DND-41 (cell line): ENCODE results near the gene DRC3.

Experiments used
- ATAC-seq: fragments of 200-7000 bp; cut with Tn5 transposase; 3 replicates; pipeline ENCODE4 v1.9.1; 2021; ENCODE audit warnings: low read depth; ENCODE audit not compliant: insufficient read depth
- DNase-seq: peaks from one replicate; pipeline ENCODE4 v3.0.0-alpha.2; 2020
- H2AFZ ChIP-seq: 2 replicates; pipeline ENCODE4 v1.6.0; 2012; ENCODE audit warnings: low read depth, low read length
- H3K27ac ChIP-seq: 2 replicates; pipeline ENCODE4 v1.5.1; 2012; ENCODE audit warnings: low read length, inconsistent platforms
- H3K27me3 ChIP-seq: fragments of 200-600 bp; sonication (generic); 2 replicates; pipeline ENCODE4 v1.6.0; 2012; ENCODE audit warnings: low read length, mild to moderate bottlenecking, inconsistent platforms; ENCODE audit not compliant: insufficient read depth, poor library complexity
- H3K36me3 ChIP-seq: 2 replicates; pipeline ENCODE4 v1.5.1; 2012; ENCODE audit warnings: low read length, inconsistent platforms; ENCODE audit not compliant: insufficient read depth
- H3K4me1 ChIP-seq: 2 replicates; pipeline ENCODE4 v1.5.1; 2012; ENCODE audit warnings: mild to moderate bottlenecking, low read length; ENCODE audit not compliant: insufficient read depth
- H3K4me2 ChIP-seq: 2 replicates; pipeline ENCODE4 v1.6.0; 2012; ENCODE audit warnings: mild to moderate bottlenecking, moderate library complexity, low read length, inconsistent platforms; ENCODE audit not compliant: insufficient read depth
- H3K4me3 ChIP-seq, 2 experiments: fragments of 200-600 bp in 1 of 2; shearing (Covaris generic) in 1 of 2; 2 replicates each; pipeline ENCODE4 v1.5.1; 2012 to 2016; ENCODE audit warnings: inconsistent platforms in 2 of 2, low read length in 2 of 2, mild to moderate bottlenecking in 2 of 2, low read depth in 1 of 2, moderate library complexity in 1 of 2
- H3K79me2 ChIP-seq: 2 replicates; pipeline ENCODE4 v1.6.0; 2012; ENCODE audit warnings: low read length, inconsistent platforms; ENCODE audit not compliant: insufficient read depth
- H3K9ac ChIP-seq: 2 replicates; pipeline ENCODE4 v1.6.0; 2012; ENCODE audit warnings: low read depth, mild to moderate bottlenecking, inconsistent platforms, low read length, moderate library complexity
- H3K9me3 ChIP-seq: 2 replicates; pipeline ENCODE4 v1.5.1; 2012; ENCODE audit warnings: low read length, moderate library complexity, mild to moderate bottlenecking, inconsistent platforms; ENCODE audit not compliant: insufficient read depth, severe bottlenecking
- H4K20me1 ChIP-seq: 2 replicates; pipeline ENCODE4 v1.6.0; 2012; ENCODE audit warnings: low read length; ENCODE audit not compliant: insufficient read depth
- EZH2 ChIP-seq: IDR thresholded peaks from 3 replicates; pipeline ENCODE4 v1.6.1; 2012; ENCODE audit warnings: borderline replicate concordance, low read depth, mild to moderate bottlenecking, moderate library complexity, low read length, inconsistent platforms; ENCODE audit not compliant: severe bottlenecking
- TF ChIP-seq, protein P1 (sequence below): IDR thresholded peaks from 2 replicates; pipeline ENCODE4 v1.5.1; 2012; ENCODE audit warnings: borderline replicate concordance, low read length, moderate library complexity, mild to moderate bottlenecking; ENCODE audit not compliant: poor library complexity, severe bottlenecking; ENCODE audit errors: extremely low read depth

The DRC3 gene

DNA sequence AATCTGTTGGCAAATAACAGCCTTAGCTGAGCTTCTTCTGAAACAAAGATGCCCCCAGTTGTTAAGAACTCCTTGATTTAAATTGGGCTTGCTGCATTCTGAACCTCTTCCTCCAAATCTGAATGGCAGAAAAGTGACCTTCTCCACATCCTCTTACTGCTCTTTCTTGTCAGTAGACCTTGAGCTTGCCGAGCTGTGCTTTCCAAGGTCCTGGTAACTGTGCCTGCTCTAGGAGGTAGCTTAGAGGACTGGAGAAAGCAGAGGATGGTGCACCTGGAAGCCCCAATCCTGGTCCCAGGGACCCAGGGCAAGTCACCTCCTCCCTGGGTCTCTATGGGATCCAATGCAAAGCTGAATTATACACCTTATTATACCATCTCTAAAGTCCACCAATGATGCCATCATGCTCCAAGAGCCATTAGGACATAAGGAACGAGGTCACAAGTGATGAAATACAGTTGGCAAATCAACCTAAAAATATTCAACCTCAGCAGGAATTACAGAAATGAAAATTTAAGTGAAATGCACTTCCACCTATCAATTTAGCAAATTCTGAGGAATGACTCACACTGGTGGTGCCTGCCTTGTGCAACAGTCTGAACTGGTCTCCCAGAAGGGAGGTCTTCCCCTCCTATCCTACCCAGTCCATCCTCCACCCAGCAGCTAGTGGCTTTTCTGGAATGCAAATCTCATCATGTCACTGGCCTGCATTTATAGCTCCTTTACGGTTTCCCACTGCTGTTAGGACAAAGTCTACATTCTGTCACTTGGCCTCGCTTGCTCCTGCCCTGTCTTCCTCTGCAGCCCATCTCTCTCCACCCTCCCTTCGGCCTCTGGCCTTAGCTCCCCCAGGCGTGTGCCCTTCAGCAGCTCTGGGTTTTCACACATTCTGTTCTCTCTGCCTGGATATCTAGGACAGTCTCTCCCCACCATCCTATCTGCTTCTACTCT lies 37.1 kb upstream of the DRC3 start:
- Histone ChIP-seq H3K27ac (no peak overlapping the region), H3K4me1 (no peaks in the 10 kb centered on the region)

DNA sequence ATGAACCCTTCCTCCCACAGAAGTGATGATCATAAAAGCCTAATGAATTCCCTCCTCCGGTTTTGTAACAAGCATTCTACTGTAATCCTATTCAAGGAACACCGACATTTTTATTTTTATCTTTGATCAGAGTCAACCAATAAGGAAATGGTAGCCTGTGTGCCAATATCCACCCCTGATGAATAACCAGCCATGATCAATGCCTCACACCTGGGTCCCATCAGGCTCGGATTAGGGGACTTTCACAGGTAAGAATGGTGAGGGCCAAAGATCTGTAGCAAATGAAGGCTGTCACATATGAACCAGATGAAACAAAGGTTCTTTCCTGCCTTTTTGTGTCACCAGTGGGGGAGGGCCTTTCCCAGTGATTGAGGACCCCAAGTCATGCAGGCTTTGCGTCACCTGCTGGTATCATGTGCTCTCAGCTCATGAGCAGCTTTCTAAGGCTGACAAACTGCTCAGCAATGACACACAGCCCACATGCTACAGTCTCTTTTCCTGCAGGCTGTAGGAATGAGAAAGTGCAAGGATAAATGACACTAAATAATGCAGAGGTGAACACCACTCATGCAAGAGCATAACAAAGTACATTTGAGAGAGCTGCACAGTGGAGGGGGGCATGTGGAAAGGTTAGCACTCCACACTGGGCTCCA lies 35.3 kb upstream of the DRC3 start:
- Histone ChIP-seq H3K4me3 (no peak overlapping the region), H3K4me1 (no peaks in the 10 kb centered on the region), H3K27me3 (no peaks in the 10 kb centered on the region), H3K36me3 (no peaks in the 10 kb centered on the region), H3K27ac (no peak overlapping the region), H4K20me1 (peaks cover 4% of the 10 kb centered on the region; the same call in 1 of the 2 replicates), H3K9me3 (no peaks in the 10 kb centered on the region), H3K4me2 (no peak overlapping the region), H3K79me2 (no peaks in the 10 kb centered on the region), H2AFZ (no peak overlapping the region), H3K9ac (no peak overlapping the region)
- DNase-seq (no peak), ATAC-seq (no peak)
- no peak for TF ChIP-seq EZH2
- TF ChIP-seq, protein P1, sequence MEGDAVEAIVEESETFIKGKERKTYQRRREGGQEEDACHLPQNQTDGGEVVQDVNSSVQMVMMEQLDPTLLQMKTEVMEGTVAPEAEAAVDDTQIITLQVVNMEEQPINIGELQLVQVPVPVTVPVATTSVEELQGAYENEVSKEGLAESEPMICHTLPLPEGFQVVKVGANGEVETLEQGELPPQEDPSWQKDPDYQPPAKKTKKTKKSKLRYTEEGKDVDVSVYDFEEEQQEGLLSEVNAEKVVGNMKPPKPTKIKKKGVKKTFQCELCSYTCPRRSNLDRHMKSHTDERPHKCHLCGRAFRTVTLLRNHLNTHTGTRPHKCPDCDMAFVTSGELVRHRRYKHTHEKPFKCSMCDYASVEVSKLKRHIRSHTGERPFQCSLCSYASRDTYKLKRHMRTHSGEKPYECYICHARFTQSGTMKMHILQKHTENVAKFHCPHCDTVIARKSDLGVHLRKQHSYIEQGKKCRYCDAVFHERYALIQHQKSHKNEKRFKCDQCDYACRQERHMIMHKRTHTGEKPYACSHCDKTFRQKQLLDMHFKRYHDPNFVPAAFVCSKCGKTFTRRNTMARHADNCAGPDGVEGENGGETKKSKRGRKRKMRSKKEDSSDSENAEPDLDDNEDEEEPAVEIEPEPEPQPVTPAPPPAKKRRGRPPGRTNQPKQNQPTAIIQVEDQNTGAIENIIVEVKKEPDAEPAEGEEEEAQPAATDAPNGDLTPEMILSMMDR = no peak

More for the DNA sequence above, 37.1 kb upstream of the DRC3 start:
- TF ChIP-seq, protein P1 = no peak
- no peak for TF ChIP-seq EZH2
- no peak overlapping the region for H2AFZ ChIP-seq
- DNase-seq (no peak), ATAC-seq (no peak)
- no peaks in the 10 kb centered on the region for H3K36me3 ChIP-seq
- no peak overlapping the region for H3K4me3 ChIP-seq
- H3K9me3 ChIP-seq = no peaks in the 10 kb centered on the region
- peaks cover 10% of the 10 kb centered on the region; the same call in 1 of the 2 replicates for H4K20me1 ChIP-seq
- H3K79me2 ChIP-seq = no peaks in the 10 kb centered on the region
- no peak overlapping the region for H3K9ac ChIP-seq
- no peaks in the 10 kb centered on the region for H3K27me3 ChIP-seq
- no peak overlapping the region for H3K4me2 ChIP-seq

DNA sequence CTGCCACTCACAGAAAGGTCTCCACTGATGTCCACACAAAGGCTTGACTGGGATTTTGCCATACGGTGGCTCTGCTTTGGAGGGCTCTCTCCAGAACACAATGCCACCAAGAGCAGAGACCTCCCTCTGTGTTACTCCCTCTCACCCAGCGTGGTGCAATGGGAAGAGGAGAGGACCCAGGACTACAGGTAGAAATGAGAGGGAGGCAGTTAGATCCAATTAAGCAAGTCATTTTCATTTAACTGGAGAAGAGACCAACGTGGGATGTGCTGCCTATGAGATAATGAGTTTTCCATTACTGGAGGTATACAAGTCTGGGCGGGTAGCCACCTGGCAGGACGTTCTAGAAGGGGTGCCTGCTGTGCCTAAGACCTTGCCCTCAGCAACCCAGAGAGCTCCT lies 34.7 kb upstream of the DRC3 start:
- no peak for ATAC-seq
- Histone ChIP-seq H3K4me1 (no peaks in the 10 kb centered on the region), H4K20me1 (peaks cover 4% of the 10 kb centered on the region; the same call in 1 of the 2 replicates), H3K4me2 (no peak overlapping the region), H2AFZ (no peak overlapping the region), H3K9me3 (no peaks in the 10 kb centered on the region), H3K27me3 (no peaks in the 10 kb centered on the region), H3K4me3 (no peak overlapping the region), H3K9ac (no peak overlapping the region), H3K36me3 (no peaks in the 10 kb centered on the region), H3K27ac (no peak overlapping the region), H3K79me2 (no peaks in the 10 kb centered on the region)
- no peak for DNase-seq
- TF ChIP-seq, protein P1 = no peak
- no peak for TF ChIP-seq EZH2
